Activated T-helper 1 cell treated with anti-CD3 and anti-CD28 coated beads, Interleukin-12 subunit alpha, Interleukin-12 subunit beta, Interleukin-2, Interleukin-4 antibody, amounts not matched to agents 30 ng/mL and 10 ng/mL and 1 ng/mL, durations not matched to agents 14 hours and 24 hours and 36 hours (primary cell): ENCODE measurements around the gene PRUNE2. TPM values are rescaled to one million over a fixed set of nuclear protein-coding genes. Genes with fewer than 3 reads are reported as not detected.
"Not testable (repeated sequence)": the region's sequence is repeated elsewhere in the genome, so short reads cannot be mapped to it uniquely, and the experiment has no call there.

ENCODE experiments used
- DNase-seq: peaks from one replicate; pipeline ENCODE4 v3.0.0; 2021; ENCODE audit warnings: low spot score
- H3K27ac Mint-ChIP-seq: one replicate; pipeline ENCODE4 v1.8.0; 2021; ENCODE audit warnings: mild to moderate bottlenecking, mixed read lengths
- H3K27me3 Mint-ChIP-seq: one replicate; pipeline ENCODE4 v1.8.0; 2022; ENCODE audit warnings: mild to moderate bottlenecking, moderate library complexity, mixed read lengths; ENCODE audit not compliant: insufficient read depth
- H3K36me3 Mint-ChIP-seq: one replicate; pipeline ENCODE4 v1.8.0; 2021; ENCODE audit warnings: low read depth, mixed read lengths
- H3K4me1 Mint-ChIP-seq: one replicate; pipeline ENCODE4 v1.8.0; 2021; ENCODE audit warnings: low read depth, mixed read lengths
- H3K4me3 Mint-ChIP-seq: one replicate; pipeline ENCODE4 v1.8.0; 2021; ENCODE audit warnings: mild to moderate bottlenecking, moderate library complexity, mixed read lengths
- H3K9me3 Mint-ChIP-seq: one replicate; pipeline ENCODE4 v1.8.0; 2021; ENCODE audit warnings: mixed read lengths
- intact Hi-C: fragments of 100-400 bp; cut with micrococcal nuclease; formaldehyde crosslinking; loops from one replicate; pipeline ENCODE4 v1.15.1; 2024
- total RNA-seq: library from RNA; stranded (reverse); gene quantifications from 2 replicates; pipeline ENCODE4 v1.2.3, GENCODE V29; 2022

PRUNE2 gene
- total RNA-seq, 1 donor from 2014 or later: 0.57 TPM

- no peak for DNase-seq
- intact Hi-C loops: no loop called here
- Mint-ChIP-seq H3K27me3 (peaks cover 19% of the 10 kb centered on the region), H3K4me3 (no peak overlapping the region), H3K4me1 (peaks cover 29% of the 10 kb centered on the region), H3K27ac (peak overlapping the region; percentile 61), H3K36me3 (no peaks in the 10 kb centered on the region), H3K9me3 (no peaks in the 10 kb centered on the region)
These were observed 218.0 kb downstream of the PRUNE2 start for GRCh38 chr9:76687861-76688391.

- Mint-ChIP-seq H3K4me3 (no peak overlapping the region), H3K27ac (no peak overlapping the region), H3K4me1 (peaks cover 21% of the 10 kb centered on the region), H3K36me3 (no peaks in the 10 kb centered on the region), H3K27me3 (peaks cover 15% of the 10 kb centered on the region), H3K9me3 (no peaks in the 10 kb centered on the region)
- no peak for DNase-seq
- intact Hi-C loops: no loop called here
These were observed 219.2 kb downstream of the PRUNE2 start for GRCh38 chr9:76686756-76687155.

GRCh38 chr9:76684213-76684612, 221.7 kb downstream of the PRUNE2 start:
- H3K27ac Mint-ChIP-seq: no peak overlapping the region
- peaks cover 26% of the 10 kb centered on the region for H3K4me1 Mint-ChIP-seq
- no peaks in the 10 kb centered on the region for H3K9me3 Mint-ChIP-seq
- no peaks in the 10 kb centered on the region for H3K36me3 Mint-ChIP-seq
- H3K4me3 Mint-ChIP-seq: no peak overlapping the region
- H3K27me3 Mint-ChIP-seq: peaks cover 4% of the 10 kb centered on the region
- intact Hi-C loops: no loop called here
- DNase-seq: no peak

- Mint-ChIP-seq H3K4me3 (no peak overlapping the region), H3K27me3 (no peaks in the 10 kb centered on the region), H3K27ac (no peak overlapping the region), H3K9me3 (no peaks in the 10 kb centered on the region), H3K36me3 (no peaks in the 10 kb centered on the region), H3K4me1 (peaks cover 8% of the 10 kb centered on the region)
- DNase-seq: no peak
- intact Hi-C loops: no loop called here
These were observed 224.4 kb downstream of the PRUNE2 start for GRCh38 chr9:76681556-76681955.

- no peak for DNase-seq
- H3K27ac Mint-ChIP-seq: peak overlapping the region; percentile 61
- H3K36me3 Mint-ChIP-seq: no peaks in the 10 kb centered on the region
- intact Hi-C loops: no loop called here
- H3K4me1 Mint-ChIP-seq: peaks cover 8% of the 10 kb centered on the region
- H3K4me3 Mint-ChIP-seq: no peak overlapping the region
- H3K9me3 Mint-ChIP-seq: no peaks in the 10 kb centered on the region
- no peaks in the 10 kb centered on the region for H3K27me3 Mint-ChIP-seq
These were observed 225.0 kb downstream of the PRUNE2 start for GRCh38 chr9:76680716-76681425.

- H3K4me1 Mint-ChIP-seq: peaks cover 8% of the 10 kb centered on the region
- H3K27ac Mint-ChIP-seq: no peak overlapping the region
- H3K4me3 Mint-ChIP-seq: no peak overlapping the region
- H3K9me3 Mint-ChIP-seq: no peaks in the 10 kb centered on the region
- intact Hi-C loops: no loop called here
- H3K27me3 Mint-ChIP-seq: no peaks in the 10 kb centered on the region
- DNase-seq: no peak
- H3K36me3 Mint-ChIP-seq: no peaks in the 10 kb centered on the region
These were observed 228.3 kb downstream of the PRUNE2 start for GRCh38 chr9:76677481-76678055.

- no peaks in the 10 kb centered on the region for H3K27me3 Mint-ChIP-seq
- H3K27ac Mint-ChIP-seq: no peak overlapping the region
- peaks cover 8% of the 10 kb centered on the region for H3K4me1 Mint-ChIP-seq
- H3K4me3 Mint-ChIP-seq: no peak overlapping the region
- no peak for DNase-seq
- H3K36me3 Mint-ChIP-seq: no peaks in the 10 kb centered on the region
- H3K9me3 Mint-ChIP-seq: no peaks in the 10 kb centered on the region
- intact Hi-C loops: no loop called here
These were observed 229.1 kb downstream of the PRUNE2 start for GRCh38 chr9:76676857-76677256.

GRCh38 chr9:76667521-76667957, 238.4 kb downstream of the PRUNE2 start:
- Mint-ChIP-seq H3K9me3 (no peaks in the 10 kb centered on the region), H3K4me1 (no peaks in the 10 kb centered on the region), H3K4me3 (no peak overlapping the region), H3K27me3 (peaks cover 5% of the 10 kb centered on the region), H3K27ac (no peak overlapping the region), H3K36me3 (no peaks in the 10 kb centered on the region)
- intact Hi-C loops: loop anchor here (2.0 kb wide), 1 partner anchor 37 kb away; no protein-coding TSS in a partner anchor
- no peak for DNase-seq

- not testable (repeated sequence) for H3K9me3 Mint-ChIP-seq, H3K4me3 Mint-ChIP-seq
- intact Hi-C loops: loop anchor here (2.0 kb wide), 1 partner anchor 39 kb away; no protein-coding TSS in a partner anchor
These were observed 239.9 kb downstream of the PRUNE2 start for GRCh38 chr9:76665966-76666365.

GRCh38 chr9:76665458-76665857, 240.5 kb downstream of the PRUNE2 start:
- no peak overlapping the region for H3K27ac Mint-ChIP-seq
- intact Hi-C loops: no loop called here
- H3K9me3 Mint-ChIP-seq: no peaks in the 10 kb centered on the region
- no peaks in the 10 kb centered on the region for H3K4me1 Mint-ChIP-seq
- H3K36me3 Mint-ChIP-seq: no peaks in the 10 kb centered on the region
- peaks cover 5% of the 10 kb centered on the region for H3K27me3 Mint-ChIP-seq
- no peak overlapping the region for H3K4me3 Mint-ChIP-seq
- no peak for DNase-seq

More at GRCh38 chr9:76665966-76666365, 239.9 kb downstream of the PRUNE2 start:
- not testable (repeated sequence) for H3K4me1 Mint-ChIP-seq, H3K36me3 Mint-ChIP-seq, H3K27me3 Mint-ChIP-seq, H3K27ac Mint-ChIP-seq, DNase-seq

GRCh38 chr9:76664120-76664519, 241.8 kb downstream of the PRUNE2 start:
- Mint-ChIP-seq H3K27me3 (peaks cover 5% of the 10 kb centered on the region), H3K36me3 (no peaks in the 10 kb centered on the region), H3K27ac (no peak overlapping the region), H3K9me3 (no peaks in the 10 kb centered on the region), H3K4me1 (no peaks in the 10 kb centered on the region), H3K4me3 (no peak overlapping the region)
- intact Hi-C loops: no loop called here
- no peak for DNase-seq

GRCh38 chr9:76662476-76663281, 243.2 kb downstream of the PRUNE2 start:
- no peak for DNase-seq
- intact Hi-C loops: no loop called here

More at GRCh38 chr9:76662476-76663281, 243.2 kb downstream of the PRUNE2 start:
- H3K27me3 Mint-ChIP-seq: peaks cover 5% of the 10 kb centered on the region
- H3K4me3 Mint-ChIP-seq: no peak overlapping the region
- no peak overlapping the region for H3K27ac Mint-ChIP-seq
- H3K9me3 Mint-ChIP-seq: no peaks in the 10 kb centered on the region
- H3K4me1 Mint-ChIP-seq: peaks cover 5% of the 10 kb centered on the region
- no peaks in the 10 kb centered on the region for H3K36me3 Mint-ChIP-seq
